Measurements from ENCODE around the gene RSAD1. TPM values are rescaled to one million over a fixed set of nuclear protein-coding genes. Genes with fewer than 3 reads are reported as not detected.
A peak's percentile ranks its signal among the peaks of the same experiment; 100 is the strongest.
"Not testable (repeated sequence)": the region's sequence is repeated elsewhere in the genome, so short reads cannot be mapped to it uniquely, and the experiment has no call there.

Gene RSAD1
- total RNA-seq, 1 donor from 2014 or later: 42.2 TPM

DNA sequence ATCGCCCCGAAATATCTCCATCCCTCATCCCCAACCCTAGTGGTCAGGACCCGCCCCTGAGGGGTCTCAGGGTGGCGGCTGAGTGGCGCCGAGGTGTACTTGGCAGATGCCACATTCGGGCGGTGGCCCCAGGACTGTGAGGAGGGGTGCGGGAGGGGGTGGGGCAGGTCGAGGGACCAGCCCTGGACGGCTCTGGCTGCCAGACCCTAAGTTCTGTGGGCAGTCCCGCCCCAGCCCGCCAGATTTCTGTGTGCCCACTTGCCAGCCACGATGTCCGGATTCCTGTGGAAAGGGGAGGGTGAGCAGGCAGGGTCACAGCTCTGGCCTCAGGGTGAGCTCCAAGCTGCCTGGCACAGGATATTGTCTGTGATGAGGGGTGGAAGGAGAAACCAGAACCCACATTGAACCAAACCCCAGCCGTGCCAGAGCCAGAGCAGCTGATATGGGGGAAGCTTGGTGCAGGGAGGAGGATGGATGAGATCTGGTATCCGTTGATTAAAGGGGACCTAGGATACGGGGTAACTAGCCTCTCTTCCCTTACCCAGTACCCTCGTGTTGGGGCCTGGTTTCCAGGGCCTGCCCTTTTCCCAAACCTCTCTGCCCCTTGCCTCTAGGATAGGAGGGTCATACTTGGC, 8.9 kb upstream of the RSAD1 start:
- no peak for ATAC-seq (ENCODE audit: low read depth)
- POLR2A ChIA-PET: no interaction called here
- H3K27me3 Mint-ChIP-seq: peaks cover 10% of the 10 kb centered on the region
- intact Hi-C loops (cut with micrococcal nuclease): no loop called here
- CTCF ChIA-PET: no interaction called here
- H3K4me3 Mint-ChIP-seq: no peak overlapping the region
- peaks cover 37% of the 10 kb centered on the region for H3K4me1 Mint-ChIP-seq
- DNase-seq: no peak
- H3K36me3 Mint-ChIP-seq (ENCODE audit: low read depth): peaks cover 18% of the 10 kb centered on the region
- H3K27ac Mint-ChIP-seq: no peak overlapping the region
- H3K9me3 Mint-ChIP-seq: no peaks in the 10 kb centered on the region
- TF ChIP-seq, protein P1, sequence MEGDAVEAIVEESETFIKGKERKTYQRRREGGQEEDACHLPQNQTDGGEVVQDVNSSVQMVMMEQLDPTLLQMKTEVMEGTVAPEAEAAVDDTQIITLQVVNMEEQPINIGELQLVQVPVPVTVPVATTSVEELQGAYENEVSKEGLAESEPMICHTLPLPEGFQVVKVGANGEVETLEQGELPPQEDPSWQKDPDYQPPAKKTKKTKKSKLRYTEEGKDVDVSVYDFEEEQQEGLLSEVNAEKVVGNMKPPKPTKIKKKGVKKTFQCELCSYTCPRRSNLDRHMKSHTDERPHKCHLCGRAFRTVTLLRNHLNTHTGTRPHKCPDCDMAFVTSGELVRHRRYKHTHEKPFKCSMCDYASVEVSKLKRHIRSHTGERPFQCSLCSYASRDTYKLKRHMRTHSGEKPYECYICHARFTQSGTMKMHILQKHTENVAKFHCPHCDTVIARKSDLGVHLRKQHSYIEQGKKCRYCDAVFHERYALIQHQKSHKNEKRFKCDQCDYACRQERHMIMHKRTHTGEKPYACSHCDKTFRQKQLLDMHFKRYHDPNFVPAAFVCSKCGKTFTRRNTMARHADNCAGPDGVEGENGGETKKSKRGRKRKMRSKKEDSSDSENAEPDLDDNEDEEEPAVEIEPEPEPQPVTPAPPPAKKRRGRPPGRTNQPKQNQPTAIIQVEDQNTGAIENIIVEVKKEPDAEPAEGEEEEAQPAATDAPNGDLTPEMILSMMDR (IDR thresholded peaks at IDR 0.05): no peak

DNA sequence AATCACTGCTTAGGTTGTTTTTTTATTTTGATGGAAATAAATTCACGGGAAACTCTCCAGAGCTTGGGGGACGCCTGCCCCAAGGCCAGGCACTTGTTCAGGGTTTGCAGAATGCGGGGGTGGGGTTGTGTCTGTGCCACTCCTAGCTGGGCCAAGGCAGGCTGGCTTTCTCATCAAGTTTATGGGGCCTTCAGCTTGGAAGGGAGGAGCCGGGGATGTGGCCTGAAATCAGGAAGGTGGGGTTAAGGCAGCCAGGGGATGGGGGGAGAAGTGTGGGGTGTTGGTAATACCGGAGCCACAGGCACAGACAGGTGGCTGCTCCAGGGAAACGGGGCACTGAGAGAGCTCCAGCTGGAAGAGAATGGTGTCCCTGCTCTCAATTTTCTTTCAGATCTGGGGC, 8.2 kb upstream of the RSAD1 start:
- Mint-ChIP-seq H3K27me3 (peaks cover 10% of the 10 kb centered on the region), H3K4me3 (peak overlapping the region; percentile 11), H3K4me1 (peaks cover 32% of the 10 kb centered on the region), H3K27ac (no peak overlapping the region), H3K36me3 (ENCODE audit: low read depth) (peaks cover 17% of the 10 kb centered on the region), H3K9me3 (no peaks in the 10 kb centered on the region)
- intact Hi-C loops (cut with micrococcal nuclease): no loop called here
- ChIA-PET POLR2A (interaction anchor here (0.6 kb wide), 1 partner anchor 485 kb away, joined by 3 read pairs; no protein-coding TSS in a partner anchor), CTCF (interaction anchor here (1.1 kb wide), 1 partner anchor 9 kb away, joined by 3 read pairs; no protein-coding TSS in a partner anchor)
- DNase-seq (no peak), ATAC-seq (ENCODE audit: low read depth) (no peak)
- TF ChIP-seq, protein P1 (IDR thresholded peaks at IDR 0.05): no peak

DNA sequence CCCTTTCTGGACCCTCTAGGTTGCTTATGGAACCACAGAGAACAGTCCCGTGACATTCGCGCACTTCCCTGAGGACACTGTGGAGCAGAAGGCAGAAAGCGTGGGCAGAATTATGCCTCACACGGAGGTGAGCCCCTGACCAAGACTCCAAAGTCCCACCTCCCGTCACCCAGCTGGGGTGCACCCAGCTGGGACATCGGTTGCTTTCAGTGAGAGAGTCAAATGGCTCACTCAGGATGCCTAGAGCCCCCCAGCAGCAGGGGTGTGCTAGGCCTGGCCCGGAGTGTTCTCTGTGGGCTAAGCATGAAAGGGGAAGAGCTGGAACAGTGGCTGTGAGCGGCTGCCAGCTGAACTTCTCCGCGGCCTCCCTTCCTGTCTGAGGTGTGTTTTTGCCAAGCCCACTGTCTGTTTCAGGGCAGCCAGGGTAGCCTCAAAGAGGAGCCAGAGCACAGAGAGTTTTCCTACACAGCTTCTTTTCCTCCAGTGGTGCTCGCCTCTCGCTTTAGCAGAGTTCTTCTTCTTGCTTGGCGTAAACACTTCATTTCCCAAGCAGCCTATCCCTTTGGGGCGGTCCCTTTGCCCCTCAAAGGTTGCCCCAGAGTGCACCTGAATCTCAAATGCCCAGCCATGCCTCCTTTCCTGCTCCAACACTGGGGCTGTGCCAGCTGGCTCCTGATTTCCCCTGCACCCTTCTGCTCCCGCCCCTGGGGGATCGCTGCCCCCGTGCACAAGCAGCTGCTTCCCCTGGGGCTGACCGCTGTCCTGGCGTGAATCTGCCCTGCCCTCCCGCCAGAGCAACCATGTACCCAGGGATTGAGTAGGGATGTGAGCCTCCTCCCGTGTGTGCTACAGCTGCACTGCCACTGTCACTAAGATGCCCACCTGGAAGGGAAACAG, 7.4 kb upstream of the RSAD1 start:
- H3K9me3 Mint-ChIP-seq: no peaks in the 10 kb centered on the region
- intact Hi-C loops (cut with micrococcal nuclease): no loop called here
- no peak overlapping the region for H3K4me3 Mint-ChIP-seq
- ChIA-PET CTCF (interaction anchor here (1.1 kb wide), 1 partner anchor 8 kb away, joined by 3 read pairs; no protein-coding TSS in a partner anchor), POLR2A (interaction anchor here (0.6 kb wide), 1 partner anchor 485 kb away, joined by 3 read pairs; no protein-coding TSS in a partner anchor)
- H3K4me1 Mint-ChIP-seq: peaks cover 25% of the 10 kb centered on the region
- no peak overlapping the region for H3K27ac Mint-ChIP-seq
- ATAC-seq (ENCODE audit: low read depth) (no peak), DNase-seq (no peak)
- TF ChIP-seq, protein P1 (IDR thresholded peaks at IDR 0.05): no peak
- H3K27me3 Mint-ChIP-seq: peaks cover 11% of the 10 kb centered on the region
- peaks cover 17% of the 10 kb centered on the region for H3K36me3 Mint-ChIP-seq (ENCODE audit: low read depth)

DNA sequence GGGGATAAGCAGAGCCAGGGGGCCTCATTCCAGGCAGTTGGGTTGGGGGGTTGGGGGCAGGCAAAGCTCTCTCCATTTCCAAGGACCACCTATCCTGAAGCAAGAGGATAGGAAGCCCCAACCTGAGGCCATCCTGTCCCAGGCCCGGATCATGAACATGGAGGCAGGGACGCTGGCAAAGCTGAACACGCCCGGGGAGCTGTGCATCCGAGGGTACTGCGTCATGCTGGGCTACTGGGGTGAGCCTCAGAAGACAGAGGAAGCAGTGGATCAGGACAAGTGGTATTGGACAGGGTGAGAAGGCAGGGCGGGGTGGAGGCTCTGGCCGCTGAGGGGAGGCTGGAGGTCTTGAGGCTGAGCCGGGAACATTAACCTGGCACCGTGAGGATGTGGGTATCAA, 6.4 kb upstream of the RSAD1 start:
- H3K27ac Mint-ChIP-seq: no peak overlapping the region
- H3K9me3 Mint-ChIP-seq: no peaks in the 10 kb centered on the region
- H3K4me1 Mint-ChIP-seq: peaks cover 15% of the 10 kb centered on the region
- TF ChIP-seq, protein P1 (IDR thresholded peaks at IDR 0.05): no peak
- peaks cover 17% of the 10 kb centered on the region for H3K36me3 Mint-ChIP-seq (ENCODE audit: low read depth)
- CTCF ChIA-PET: interaction anchor here (1.4 kb wide), 1 partner anchor 75 kb away, joined by 3 read pairs; the partner anchor contains the start of gene LRRC59
- no peak overlapping the region for H3K4me3 Mint-ChIP-seq
- POLR2A ChIA-PET: interaction anchor here (0.5 kb wide), 1 partner anchor 201 kb away, joined by 3 read pairs; no protein-coding TSS in a partner anchor
- ATAC-seq (ENCODE audit: low read depth) (no peak), DNase-seq (no peak)
- peaks cover 13% of the 10 kb centered on the region for H3K27me3 Mint-ChIP-seq
- intact Hi-C loops (cut with micrococcal nuclease): no loop called here

DNA sequence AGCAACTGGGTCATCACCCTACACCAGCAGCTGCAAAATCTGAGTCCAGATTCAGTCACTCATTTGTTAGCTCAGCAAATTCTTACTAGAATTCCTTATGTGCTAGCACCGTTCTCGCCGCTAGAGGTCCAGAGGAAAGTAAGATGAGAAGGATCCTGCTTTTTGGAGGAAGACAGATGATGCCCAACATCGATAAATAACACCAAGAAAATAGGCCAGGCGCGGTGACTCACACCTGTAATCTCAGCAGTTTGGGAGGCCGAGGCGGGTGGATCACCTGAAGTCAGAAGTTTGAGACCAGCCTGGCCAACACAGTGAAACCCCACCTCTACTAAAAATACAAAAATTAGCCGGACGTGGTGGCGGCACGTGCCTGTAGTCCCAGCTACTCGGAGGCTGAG, 5.9 kb upstream of the RSAD1 start:
- Mint-ChIP-seq H3K36me3 (ENCODE audit: low read depth) (peaks cover 17% of the 10 kb centered on the region), H3K4me1 (peaks cover 10% of the 10 kb centered on the region), H3K27me3 (peaks cover 10% of the 10 kb centered on the region)
- CTCF ChIA-PET: interaction anchor here (1.4 kb wide), 1 partner anchor 75 kb away, joined by 3 read pairs; the partner anchor contains the start of gene LRRC59
- POLR2A ChIA-PET; H3K27ac Mint-ChIP-seq; ATAC-seq (ENCODE audit: low read depth); H3K4me3 Mint-ChIP-seq; intact Hi-C loops (cut with micrococcal nuclease); DNase-seq; H3K9me3 Mint-ChIP-seq: not testable (repeated sequence)

Data from activated B cell treated with CpG ODN at 0.5 μM for 24 hours (primary cell).